GM10248 (cell line): ENCODE data around the gene IFI27.

Source experiments
- CTCF ChIA-PET: fragments of 300-600 bp; sonication (Branson Sonifier 250); formaldehyde crosslinking; extraction: SDS; loops from one replicate; lab custom pipeline; 2021; ENCODE audit warnings: antibody characterized with exemption; lab: Yijun Ruan, JAX
- POLR2A ChIA-PET: fragments of 350-650 bp; sonication (Branson Sonifier 250); formaldehyde crosslinking; extraction: SDS; loops from one replicate; lab custom pipeline; 2020; ENCODE audit warnings: antibody characterized with exemption; lab: Yijun Ruan, JAX
- DNase-seq: peaks from one replicate; pipeline ENCODE4 v3.0.0; 2012; ENCODE audit errors: extremely low spot score
- CTCF ChIP-seq: IDR thresholded peaks from 2 replicates; pipeline ENCODE4 v1.5.1; 2012; ENCODE audit warnings: mild to moderate bottlenecking, low read depth; ENCODE audit errors: extremely low read depth, missing control alignments, control extremely low read depth

IFI27 gene

DNA sequence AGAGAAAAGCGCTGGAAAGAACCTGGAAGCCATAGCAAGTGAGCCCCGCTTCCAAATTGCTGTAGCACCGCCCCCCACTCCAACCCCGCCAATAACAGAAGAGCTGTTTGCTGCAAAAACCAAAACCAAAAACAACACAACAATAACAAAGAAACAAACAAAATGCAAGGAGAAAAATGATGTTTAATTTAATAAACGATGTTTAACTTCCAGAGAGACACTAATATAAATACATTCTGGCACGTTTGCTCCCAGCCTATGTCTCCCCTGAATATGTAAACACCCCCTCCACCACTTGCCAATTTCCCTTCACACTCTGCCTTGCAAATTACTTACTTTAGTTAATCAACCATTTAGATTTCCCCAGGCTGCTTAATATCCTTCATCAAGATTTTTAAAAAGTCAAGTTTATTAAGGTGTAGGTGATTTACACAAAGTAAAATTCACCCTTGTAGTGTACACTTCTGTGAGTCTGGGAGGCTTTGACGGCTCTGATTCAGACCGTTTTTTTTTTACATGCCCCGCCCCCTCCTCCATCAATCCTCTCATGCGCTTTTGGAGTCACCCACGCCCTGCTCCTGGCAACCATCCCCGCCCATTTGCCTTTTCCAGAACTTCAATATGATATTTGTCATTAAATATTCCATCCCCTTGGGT is 19.4 kb downstream of the IFI27 start:
- no peak for TF ChIP-seq CTCF
- ChIA-PET CTCF (interaction anchor here (1.2 to 6.8 kb wide), 7 partner anchors 8 to 418 kb away, joined by 3 to 46 read pairs (median 4); partner anchors contain the start of gene OTUB2), POLR2A (interaction anchor here (0.6 kb wide), 2 partner anchors 62 to 387 kb away, joined by 3 to 4 read pairs; no protein-coding TSS in a partner anchor)
- no peak for DNase-seq

GRCh38 chr14:94132285-94132887 is 21.9 kb downstream of the IFI27 start:
- peak; percentile 60 for DNase-seq
- POLR2A ChIA-PET: no interaction called here
- CTCF ChIA-PET: interaction anchor here (0.6 to 3.4 kb wide), 41 partner anchors 8 to 417 kb away, joined by 3 to 57 read pairs (median 4); partner anchors contain the start of genes DDX24, IFI27L1, OTUB2 and PPP4R4
- peak; percentile 73 for TF ChIP-seq CTCF

- ChIA-PET CTCF (interaction anchor here (1.2 to 2.8 kb wide), 2 partner anchors 17 to 100 kb away, joined by 4 to 15 read pairs; no protein-coding TSS in a partner anchor), POLR2A (no interaction called here)
- TF ChIP-seq CTCF: no peak
- no peak for DNase-seq
Observed at GRCh38 chr14:94135476-94135875, 24.9 kb downstream of the IFI27 start.

- TF ChIP-seq CTCF: peak; percentile 93
- ChIA-PET POLR2A (no interaction called here), CTCF (interaction anchor here (0.7 to 8.8 kb wide), 68 partner anchors 9 to 482 kb away, joined by 3 to 182 read pairs (median 5); partner anchors contain the start of genes DDX24, IFI27L1, IFI27L2 and OTUB2)
- DNase-seq: peak; percentile 75
Observed at GRCh38 chr14:94136575-94137331, 26.2 kb downstream of the IFI27 start.

GRCh38 chr14:94138251-94138650 is 27.7 kb downstream of the IFI27 start:
- no peak for TF ChIP-seq CTCF
- DNase-seq: no peak
- ChIA-PET POLR2A (no interaction called here), CTCF (interaction anchor here (0.9 to 8.8 kb wide), 13 partner anchors 10 to 484 kb away, joined by 3 to 182 read pairs (median 12); partner anchors contain the start of gene IFI27L2)

DNA sequence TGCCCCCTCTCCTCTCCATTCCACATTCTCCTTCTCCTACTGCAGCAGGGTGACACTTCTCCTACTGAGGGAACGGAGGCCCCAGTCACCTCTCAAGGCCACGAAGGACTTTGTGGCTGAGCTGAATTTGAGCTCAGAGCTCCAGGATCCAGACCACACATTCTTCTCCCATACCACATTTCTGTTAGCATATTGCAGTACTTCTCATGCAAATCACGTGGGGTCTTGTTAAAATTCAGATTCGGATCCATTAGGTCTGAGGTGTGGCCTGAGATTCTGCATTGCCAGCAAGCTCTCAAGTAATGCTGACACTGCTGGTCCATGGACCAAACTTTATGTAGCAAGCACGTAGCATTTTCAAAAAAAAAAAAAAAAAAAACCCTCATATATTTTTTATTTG is 28.5 kb downstream of the IFI27 start:
- TF ChIP-seq CTCF: no peak
- DNase-seq: no peak
- ChIA-PET POLR2A (no interaction called here), CTCF (interaction anchor here (0.9 to 8.8 kb wide), 6 partner anchors 13 to 104 kb away, joined by 3 to 182 read pairs (median 14); partner anchors contain the start of gene IFI27L2)
